HG03097 (cell line): Measurements from ENCODE around the gene CFAP99.

Source experiments
- ATAC-seq: cut with Tn5 transposase; IDR thresholded peaks from one replicate; pipeline ENCODE4 v1.9.1; 2021; ENCODE audit not compliant: unreplicated experiment, low FRiP score

The CFAP99 gene

DNA sequence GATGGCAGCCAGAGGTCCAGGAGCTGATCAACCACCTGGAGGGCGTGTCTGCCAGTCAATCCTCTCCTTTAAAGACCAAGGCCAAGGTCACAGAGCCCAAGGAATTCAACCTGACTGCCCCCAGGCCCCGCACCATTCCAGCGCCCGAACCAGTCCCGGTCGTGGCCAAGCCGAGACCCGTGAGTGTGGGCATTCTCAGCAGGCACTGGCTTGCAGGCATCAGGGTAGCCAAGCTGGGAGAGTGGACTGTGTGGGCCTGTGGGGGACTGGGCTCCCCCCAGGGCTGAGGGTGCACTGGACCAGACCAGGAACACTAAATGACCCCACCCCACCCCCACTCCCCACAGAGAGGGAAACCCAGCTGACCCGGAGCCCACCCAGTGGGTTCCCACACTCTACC is 26.4 kb downstream of the CFAP99 start:
- no peak for ATAC-seq

DNA sequence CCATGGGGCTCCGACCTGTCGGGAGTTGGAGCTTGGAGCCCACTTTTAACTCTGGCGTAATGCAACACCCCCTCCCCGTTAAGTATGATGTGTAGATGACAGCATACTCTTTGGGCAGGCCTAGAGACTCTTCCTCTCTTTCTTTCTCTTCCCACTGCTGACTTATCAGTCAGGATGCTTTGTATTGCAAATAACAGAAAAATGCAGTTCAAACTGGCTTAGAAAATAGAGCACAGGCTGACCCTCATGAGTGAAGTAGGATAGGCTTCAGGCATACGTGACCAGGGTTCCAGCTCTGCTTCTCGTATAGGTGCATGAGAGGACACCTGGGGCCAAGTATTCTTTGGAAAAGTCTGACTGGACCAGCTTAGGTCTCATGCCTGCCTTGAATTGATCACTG is 26.8 kb downstream of the CFAP99 start:
- ATAC-seq: no peak

GRCh38 chr4:2446656-2447564 is 28.2 kb downstream of the CFAP99 start:
- ATAC-seq: no peak

DNA sequence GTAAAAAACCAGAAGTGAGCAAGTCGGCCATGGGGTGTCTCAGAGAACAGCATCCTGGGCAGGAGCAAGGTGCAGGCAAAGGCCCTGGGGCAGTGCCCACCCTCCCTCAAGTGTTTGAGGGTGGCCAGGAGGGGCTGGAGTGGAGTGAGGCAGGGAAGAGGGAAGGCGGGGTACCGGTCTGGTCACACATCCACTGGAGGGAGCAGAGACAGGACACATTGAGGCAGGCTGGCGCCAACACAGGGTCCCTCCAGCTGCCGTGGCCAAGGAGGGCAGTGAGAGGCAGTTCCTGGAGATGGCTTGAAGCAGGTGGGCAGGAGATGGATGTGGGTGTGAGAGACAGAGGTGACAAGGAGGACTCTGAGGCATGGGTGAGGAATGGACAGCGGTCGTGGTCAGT is 29.8 kb downstream of the CFAP99 start:
- ATAC-seq: no peak

- ATAC-seq: no peak
Measured at GRCh38 chr4:2449051-2449450, 30.3 kb downstream of the CFAP99 start.

GRCh38 chr4:2449511-2450392 is 31.0 kb downstream of the CFAP99 start:
- ATAC-seq: no peak

DNA sequence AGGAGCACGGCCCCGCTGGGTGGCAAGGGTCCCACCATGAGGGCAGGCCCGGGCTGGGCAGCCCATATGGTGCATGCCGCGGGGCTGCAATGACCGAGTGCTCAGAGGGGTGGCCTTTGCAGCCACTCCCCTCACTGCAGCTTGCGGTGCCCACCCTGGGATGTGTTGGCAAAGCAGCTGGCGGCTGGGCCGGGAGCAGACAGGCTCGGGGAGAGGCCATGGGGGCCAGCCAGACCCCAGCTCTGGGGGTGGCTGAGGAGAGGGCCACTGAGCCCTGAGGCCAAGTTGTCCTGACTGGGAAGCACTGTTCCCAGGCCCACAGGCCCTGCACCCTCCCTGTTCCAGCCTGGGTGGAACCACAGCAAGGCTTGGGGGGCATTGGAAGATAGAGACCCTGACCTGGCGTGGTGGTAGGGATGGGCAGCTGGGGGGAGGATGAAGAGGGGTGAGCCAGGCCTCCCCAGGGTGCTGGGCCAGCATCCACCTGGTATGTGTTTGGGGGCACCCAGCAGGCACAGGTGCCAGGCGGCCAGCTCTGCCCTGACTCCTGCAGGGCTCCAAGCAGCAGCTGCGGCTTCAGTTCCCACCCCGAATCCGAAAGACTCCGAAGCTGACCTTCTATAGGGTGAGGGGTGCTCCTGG is 31.8 kb downstream of the CFAP99 start:
- no peak for ATAC-seq

DNA sequence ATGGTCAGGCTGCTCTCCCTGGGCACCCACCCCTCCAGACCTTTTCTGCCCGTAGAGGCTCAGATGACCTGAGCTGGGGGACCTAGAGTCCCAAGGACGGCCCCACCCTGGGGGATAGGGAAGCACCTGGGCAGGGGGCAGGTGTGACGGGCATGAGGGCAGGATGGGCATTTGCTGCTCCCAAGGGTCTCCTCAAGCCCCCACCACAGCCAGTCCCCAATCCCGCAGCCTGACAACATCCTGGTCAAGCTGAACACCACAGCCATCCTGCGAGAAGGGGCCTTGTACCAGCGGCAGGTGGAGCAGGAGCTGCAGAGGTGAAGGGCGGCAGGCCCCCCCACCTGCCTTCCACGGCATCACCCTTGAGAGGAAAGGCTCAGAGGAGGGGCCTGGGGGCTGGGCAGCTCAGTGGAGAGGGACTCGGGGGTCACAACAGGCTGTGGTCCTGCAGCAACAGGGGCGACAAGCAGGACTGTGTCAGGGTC is 32.3 kb downstream of the CFAP99 start:
- no peak for ATAC-seq

GRCh38 chr4:2451821-2452785 is 33.3 kb downstream of the CFAP99 start:
- no peak for ATAC-seq

DNA sequence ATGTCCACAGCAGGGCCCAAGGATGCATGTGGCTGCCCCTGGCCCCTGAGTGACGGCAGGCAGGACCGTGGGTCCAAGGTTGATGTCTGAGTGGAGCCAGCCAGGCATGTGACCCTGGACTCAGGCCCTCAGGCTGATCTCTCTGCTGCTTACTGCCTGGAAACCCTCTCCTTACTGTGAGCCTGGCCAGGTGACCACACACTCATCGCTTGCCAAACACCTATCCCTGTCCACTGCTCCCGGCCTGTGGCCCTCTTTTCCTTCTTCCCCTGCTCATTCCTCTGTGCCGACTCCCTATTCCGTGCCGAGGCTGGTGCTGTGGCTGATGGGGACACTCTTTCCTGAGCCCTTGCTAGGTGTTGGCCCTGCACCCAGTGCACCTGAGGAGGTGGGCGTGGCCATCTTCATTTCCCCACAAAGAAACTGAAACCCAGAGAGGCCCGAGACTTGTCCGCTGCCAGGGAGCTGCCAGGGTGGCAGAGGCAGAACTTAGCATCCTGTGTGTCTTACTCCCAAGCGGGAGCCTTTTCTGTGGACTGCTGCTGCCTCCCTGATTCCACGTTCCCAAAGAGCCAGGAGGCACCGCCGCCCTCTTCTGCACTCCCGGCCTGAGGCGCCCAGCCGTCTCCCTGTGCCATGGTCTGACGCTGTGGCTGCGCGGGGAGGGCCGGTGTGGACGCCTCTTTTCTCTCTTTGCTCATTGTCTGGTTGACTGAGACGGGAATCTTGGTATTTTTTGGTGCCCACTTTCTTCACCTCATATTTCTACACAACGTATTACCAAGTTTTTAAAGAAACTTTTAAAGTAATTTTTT is 38.9 kb downstream of the CFAP99 start:
- no peak for ATAC-seq

GRCh38 chr4:2458546-2459491 is 40.1 kb downstream of the CFAP99 start:
- ATAC-seq: no peak

DNA sequence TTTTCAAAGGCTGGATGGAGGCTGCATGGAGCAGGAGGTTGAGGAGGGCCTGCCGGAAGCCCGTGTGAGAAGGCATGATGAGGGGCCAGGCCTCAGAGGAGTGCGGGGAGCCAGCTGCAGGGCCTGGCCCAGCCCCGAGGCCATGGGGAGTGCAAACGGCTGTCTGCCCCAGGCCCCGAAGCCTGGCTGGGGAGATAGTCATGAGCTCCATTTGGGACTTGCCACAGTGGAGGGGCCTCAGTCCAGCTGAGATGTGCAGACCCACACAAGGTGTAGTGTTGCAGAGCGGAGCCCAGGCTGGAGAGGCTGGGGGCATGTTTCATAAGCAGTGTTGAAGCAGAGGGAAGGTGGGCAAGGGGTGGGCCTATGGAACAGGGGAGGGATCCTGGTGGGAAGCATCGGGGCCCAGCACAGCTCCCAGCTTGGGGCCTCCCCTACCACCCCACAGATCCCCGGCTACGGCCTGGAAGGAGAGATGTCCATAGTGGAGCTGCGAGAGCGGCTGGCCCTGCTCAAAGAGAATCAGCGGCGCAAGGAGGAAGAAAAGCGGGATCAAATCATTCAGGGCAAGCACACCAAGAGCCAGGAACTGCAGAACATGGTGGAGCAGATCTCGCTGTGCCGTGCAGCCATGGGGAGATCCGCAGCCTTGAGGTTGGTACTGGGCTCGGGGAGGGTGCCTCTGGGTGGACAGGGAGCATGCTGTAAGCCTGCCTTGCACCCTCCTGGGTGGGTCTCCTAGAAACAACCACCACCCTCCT is 41.0 kb downstream of the CFAP99 start:
- ATAC-seq: no peak

- no peak for ATAC-seq
Measured at GRCh38 chr4:2461246-2461960, 42.6 kb downstream of the CFAP99 start.

DNA sequence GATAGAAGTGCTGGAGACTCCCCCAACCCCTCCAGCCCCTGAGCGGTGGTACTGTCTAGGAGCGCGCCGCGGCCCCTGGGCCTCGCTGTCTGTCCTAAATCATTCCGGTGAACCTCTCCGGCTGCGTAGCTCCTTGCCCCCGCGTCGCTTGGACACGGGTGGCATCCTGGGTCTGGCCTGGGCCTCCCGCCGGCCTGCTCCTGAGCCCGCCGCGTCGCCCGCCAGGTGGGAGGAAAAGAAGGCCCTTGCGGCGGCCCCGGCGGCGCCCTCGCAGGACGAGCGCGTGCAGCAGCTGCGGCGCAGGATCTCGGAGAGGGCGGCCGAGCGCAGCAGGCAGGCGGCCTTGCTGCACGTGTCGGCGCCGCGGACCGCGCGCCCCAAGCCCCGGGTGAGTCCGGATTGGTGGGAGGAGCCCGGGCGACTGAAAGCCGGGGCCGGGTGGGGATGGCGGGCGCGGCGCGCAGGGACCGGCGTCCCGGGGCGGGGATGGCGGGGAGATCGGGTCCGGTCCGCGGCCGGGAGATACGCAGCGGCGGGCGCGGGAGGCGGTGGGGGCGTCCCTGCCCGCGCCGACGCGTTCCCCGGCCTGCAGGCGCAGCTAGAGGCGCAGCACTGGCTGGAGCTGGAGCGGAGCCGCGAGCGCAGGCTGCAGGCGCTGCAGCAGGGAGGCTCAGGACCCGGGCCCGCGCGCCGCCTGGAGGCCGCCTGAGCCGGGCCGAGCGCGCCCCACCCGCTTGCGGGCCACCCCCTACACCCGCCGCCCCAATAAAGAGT is 43.6 kb downstream of the CFAP99 start:
- ATAC-seq: peak; percentile 66

DNA sequence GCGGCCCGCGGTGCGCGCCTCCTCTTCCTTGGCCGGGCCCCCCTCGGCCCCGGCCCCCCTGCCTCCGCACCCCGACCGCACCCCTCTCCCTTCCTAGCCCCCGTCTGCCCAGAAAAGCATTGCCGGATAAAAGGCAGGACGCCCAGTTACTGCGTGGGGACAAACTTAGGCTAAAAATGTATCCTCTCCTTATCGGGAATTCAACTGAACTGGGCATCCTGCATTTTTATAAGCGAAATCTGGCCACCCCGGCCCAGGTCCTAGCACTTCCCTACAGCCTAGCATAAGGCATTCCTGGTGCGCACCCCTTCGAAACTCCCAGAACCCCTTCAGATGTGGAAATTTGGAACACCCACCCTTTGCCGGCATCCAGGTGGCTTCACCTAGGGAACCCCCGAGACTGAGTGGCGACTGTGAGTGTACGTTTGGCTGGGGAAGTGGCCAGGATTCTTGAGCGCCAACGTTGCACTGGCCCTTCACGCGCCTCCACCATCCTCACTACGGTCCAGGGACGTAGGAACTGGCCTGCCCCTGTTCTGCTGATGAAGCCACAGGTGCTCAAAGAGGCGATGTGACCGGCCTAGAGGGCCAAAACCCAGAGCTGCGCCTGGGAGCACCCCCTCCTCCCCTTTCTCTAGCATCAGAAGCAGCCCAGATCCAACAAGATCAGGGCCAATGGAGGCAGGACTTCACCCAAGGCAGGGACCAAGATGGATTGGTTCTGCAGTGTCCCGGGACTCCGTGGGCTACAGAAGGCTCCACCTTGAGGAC is 44.4 kb downstream of the CFAP99 start:
- ATAC-seq: no peak
